Activated T-helper 2 cell treated with anti-CD3 and anti-CD28 coated beads, Interferon-gamma antibody, Interleukin-2, Interleukin-4, amounts not matched to agents 10 μg/mL and 5 μg/mL and 100 μg/mL, durations not matched to agents 14 hours and 24 hours and 36 hours (primary cell): ENCODE measurements around the gene TMEM223. TPM values are rescaled to one million over a fixed set of nuclear protein-coding genes. Genes with fewer than 3 reads are reported as not detected.
"Not testable (repeated sequence)": the region's sequence is repeated elsewhere in the genome, so short reads cannot be mapped to it uniquely, and the experiment has no call there.

ENCODE experiments used
- DNase-seq: peaks from one replicate; pipeline ENCODE4 v3.0.0; 2021; ENCODE audit warnings: low spot score
- H3K27ac Mint-ChIP-seq: one replicate; pipeline ENCODE4 v1.8.0; 2021; ENCODE audit warnings: mixed read lengths
- H3K27me3 Mint-ChIP-seq: one replicate; pipeline ENCODE4 v1.8.0; 2021; ENCODE audit warnings: low read depth, mixed read lengths
- H3K36me3 Mint-ChIP-seq: one replicate; pipeline ENCODE4 v1.8.0; 2021; ENCODE audit warnings: low read depth, mixed read lengths
- H3K4me1 Mint-ChIP-seq: one replicate; pipeline ENCODE4 v1.8.0; 2021; ENCODE audit warnings: low read depth, mixed read lengths
- H3K4me3 Mint-ChIP-seq: one replicate; pipeline ENCODE4 v1.8.0; 2021; ENCODE audit warnings: low read depth, mild to moderate bottlenecking, moderate library complexity, mixed read lengths
- H3K9me3 Mint-ChIP-seq: one replicate; pipeline ENCODE4 v1.8.0; 2021; ENCODE audit warnings: mixed read lengths
- intact Hi-C: fragments of 100-400 bp; cut with micrococcal nuclease; formaldehyde crosslinking; loops from one replicate; pipeline ENCODE4 v1.15.1; 2023
- total RNA-seq: library from RNA; stranded (reverse); gene quantifications from 2 replicates; pipeline ENCODE4 v1.2.3, GENCODE V29; 2022

The TMEM223 gene
- total RNA-seq, 1 donor from 2014 or later: 13.4 TPM

DNA sequence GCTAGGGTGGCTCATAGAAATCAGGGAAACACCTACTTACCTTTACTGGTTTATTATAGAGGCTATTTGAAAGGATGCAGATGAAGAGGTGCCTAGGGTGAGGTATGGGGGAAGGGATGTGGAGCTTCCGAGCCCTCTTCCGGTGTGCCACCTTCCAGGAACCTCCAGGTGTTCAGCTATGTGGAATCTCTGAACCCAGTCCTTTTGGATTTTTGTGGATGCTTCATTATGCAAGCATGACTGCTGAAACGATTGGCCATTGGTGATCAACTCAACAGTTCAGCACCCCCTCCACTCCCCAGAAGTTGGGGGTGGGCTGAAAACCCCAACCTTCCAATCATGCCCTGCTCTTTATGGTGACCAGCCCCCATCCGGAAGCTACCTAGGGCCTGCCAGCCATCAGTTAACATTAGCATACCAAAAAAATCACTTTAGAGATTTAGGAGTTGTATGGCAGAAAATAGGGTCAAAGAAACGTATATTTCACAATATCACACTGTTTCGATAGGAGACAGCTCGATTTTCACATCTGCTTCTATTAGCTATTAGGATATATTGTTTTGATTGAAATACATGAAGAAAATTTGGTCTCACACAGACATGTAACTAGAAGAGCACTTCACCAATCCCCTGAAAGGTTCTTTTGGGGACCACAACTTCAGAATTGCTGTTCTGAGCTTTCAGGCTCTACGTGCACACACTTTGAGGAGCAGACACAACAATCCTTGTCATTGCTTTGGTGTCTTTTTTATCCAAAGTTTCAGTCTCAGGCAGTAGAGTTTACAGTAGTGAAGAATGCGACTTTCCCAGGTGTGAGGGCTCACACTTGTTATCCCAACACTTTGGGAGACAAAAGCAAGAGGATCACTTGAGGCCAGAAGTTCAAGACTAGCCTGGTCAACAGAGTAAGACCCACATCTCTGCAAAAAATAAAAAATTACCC, 33.7 kb downstream of the TMEM223 start:
- H3K4me3 Mint-ChIP-seq: no peak overlapping the region
- intact Hi-C loops: no loop called here
- H3K36me3 Mint-ChIP-seq: peaks cover 6% of the 10 kb centered on the region
- no peak overlapping the region for H3K27ac Mint-ChIP-seq
- H3K9me3 Mint-ChIP-seq: no peaks in the 10 kb centered on the region
- H3K27me3 Mint-ChIP-seq: no peaks in the 10 kb centered on the region
- H3K4me1 Mint-ChIP-seq: peaks cover 11% of the 10 kb centered on the region
- no peak for DNase-seq

DNA sequence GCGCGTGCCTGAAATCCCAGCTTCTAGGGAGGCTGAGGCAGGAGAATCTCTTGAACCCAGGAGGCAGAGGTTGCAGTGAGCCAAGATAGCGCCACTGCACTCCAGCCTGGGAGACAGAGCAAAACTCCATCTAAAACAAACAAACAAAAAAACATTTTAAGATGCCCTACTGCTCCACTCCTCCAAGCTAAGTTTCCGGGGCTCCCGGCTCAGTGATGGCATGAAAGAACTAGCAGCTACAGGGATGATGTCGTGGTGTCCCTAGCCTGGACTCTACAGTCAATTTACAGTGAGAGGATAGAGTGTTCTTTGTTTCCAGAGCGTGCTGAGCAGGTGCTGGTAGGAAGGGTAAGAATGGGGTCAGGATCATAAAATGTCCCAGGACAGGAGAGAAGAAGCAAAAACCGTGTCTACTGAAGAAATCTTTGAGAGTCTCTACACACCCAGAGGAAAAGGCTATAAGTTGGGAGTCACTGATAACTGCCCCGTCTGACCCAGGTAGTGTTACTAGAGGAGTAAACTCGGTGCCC, 36.7 kb downstream of the TMEM223 start:
- H3K4me1 Mint-ChIP-seq: peaks cover 3% of the 10 kb centered on the region
- no peak for DNase-seq
- no peaks in the 10 kb centered on the region for H3K9me3 Mint-ChIP-seq
- H3K27ac Mint-ChIP-seq: no peak overlapping the region
- no peaks in the 10 kb centered on the region for H3K27me3 Mint-ChIP-seq
- H3K4me3 Mint-ChIP-seq: peak overlapping the region; percentile 33
- peaks cover 3% of the 10 kb centered on the region for H3K36me3 Mint-ChIP-seq
- intact Hi-C loops: loop anchor here (2.0 kb wide), 1 partner anchor 50 kb away; the partner anchor contains the start of gene NXF1

DNA sequence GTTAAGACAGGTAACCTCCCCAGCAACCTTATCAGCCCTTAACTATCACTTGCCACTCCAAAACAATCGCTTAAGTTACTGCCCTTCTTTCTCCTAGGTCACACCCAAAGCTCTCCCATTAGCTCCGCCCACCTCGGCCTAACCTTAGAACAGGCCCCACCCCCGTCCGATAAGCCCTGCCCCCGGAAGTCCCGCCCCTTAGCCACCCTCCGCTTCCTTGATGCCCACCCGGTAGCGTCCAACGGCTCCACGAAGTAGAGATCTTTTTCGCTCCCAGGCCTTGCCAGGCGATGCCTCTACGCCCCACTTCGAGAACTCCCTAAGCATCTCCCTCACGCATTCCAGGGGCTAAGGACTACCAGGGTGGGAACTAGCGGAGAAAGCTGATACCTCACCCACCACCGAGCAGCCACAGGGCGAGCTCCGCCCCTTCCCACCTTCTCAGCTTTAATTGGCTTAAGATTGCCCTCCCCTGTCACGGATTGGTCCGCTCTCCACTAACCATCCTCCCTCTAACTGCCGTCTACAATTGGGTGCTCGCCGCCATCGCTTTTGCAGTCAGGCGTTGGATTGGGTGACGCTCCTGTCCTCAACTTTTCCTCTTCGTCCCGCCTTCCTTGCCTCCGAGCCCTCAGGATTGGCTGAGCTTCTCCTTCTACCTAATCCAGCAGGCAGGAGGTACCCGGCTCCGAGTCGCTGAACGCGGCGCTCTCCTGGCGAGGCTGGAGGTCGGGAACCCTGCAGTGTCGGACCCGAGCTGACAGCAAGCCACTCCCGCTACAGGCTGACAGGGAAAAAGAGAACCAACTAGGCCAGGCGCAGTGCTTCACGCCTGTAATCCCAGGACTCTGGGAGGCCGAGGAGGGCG, 37.8 kb downstream of the TMEM223 start, which contains the start of gene ZBTB3:
Gene ZBTB3, minus strand, starts transcription at position 425 of the 868 bp plus-strand sequence. CDS start 496 bp downstream, outside the sequence.
- Mint-ChIP-seq H3K27ac (peak within 1 kb of the TSS; percentile 93), H3K27me3 (no peaks in the 10 kb centered on the region), H3K4me1 (peaks cover 5% of the 10 kb centered on the region), H3K36me3 (peaks cover 8% of the 10 kb centered on the region), H3K4me3 (peak within 1 kb of the TSS; percentile 85), H3K9me3 (no peaks in the 10 kb centered on the region)
- peak; percentile 98 for DNase-seq
- intact Hi-C loops: loop anchor here (1.0 to 2.0 kb wide), 6 partner anchors 7 to 77 kb away; partner anchors contain the start of genes NXF1, POLR2G, TAF6L and TMEM179B

DNA sequence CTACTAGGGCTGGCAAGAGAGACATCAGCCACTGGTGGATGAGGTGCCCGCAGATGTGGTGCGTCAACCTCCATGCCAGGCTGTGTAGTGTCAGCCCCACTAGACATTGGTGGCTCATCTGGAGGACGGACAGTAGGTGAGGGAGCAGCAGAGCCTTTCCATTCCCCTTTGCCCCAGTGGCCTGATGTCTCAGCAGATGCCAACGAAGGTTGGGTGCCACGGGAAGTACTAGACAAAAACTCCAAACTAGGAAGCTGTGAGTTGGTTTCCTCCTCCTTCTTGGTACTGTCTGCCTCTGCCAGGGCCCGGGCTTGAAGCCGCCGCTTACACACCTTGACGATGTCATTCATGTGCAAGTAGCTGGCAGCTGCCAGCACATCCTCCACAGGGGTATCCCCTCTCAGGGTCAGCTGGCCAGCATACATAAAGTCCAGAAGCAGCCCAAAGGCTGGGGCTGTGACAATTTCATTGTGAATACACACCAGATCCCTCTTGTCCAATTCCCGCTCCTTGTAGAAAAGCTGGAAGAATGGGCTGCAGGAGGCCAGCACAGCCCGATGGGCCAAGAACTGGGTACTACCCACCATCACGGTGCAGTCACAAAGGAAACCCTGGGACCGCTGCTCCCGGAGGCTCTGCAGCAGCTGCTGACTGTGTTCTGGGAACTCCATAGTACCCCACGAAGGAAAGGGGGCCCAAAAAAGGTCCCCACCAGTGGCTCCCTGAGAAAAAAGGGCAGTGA, 38.6 kb downstream of the TMEM223 start:
- Mint-ChIP-seq H3K27me3 (no peaks in the 10 kb centered on the region), H3K36me3 (peaks cover 11% of the 10 kb centered on the region), H3K9me3 (no peaks in the 10 kb centered on the region), H3K4me3 (peak overlapping the region; percentile 85), H3K27ac (peak overlapping the region; percentile 93), H3K4me1 (peaks cover 7% of the 10 kb centered on the region)
- intact Hi-C loops: loop anchor here (1.0 to 2.0 kb wide), 2 partner anchors 8 to 24 kb away; partner anchors contain the start of genes POLR2G and TTC9C
- DNase-seq: no peak

DNA sequence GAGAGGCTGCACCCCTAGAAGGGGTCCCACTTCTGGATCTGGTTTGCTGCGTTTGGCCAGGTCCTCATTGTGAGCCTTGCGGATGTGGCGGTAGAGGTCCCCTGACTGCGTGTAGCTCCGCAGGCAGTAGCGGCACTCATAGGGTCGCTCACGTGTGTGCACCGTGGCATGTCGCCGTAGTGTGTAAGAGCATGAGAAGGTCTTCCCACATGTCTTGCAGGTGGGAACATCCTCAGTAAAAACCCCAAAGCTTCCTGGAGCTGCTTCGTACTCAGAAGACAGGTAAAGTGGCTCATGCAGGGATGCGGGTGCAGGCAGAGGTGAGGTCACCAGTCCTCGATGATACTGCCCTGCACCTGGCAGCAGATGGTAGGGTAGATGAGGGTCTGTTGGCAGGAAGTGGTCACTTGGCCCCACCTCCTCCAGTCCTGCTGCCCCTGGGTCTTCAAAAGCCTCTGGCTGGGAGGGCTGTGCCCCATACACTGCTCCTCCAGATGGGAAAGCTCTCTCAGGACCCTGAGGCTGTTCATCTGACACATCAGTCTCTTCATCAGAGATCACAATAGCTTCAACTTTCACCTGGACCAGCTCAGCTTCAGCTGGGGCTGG, 39.5 kb downstream of the TMEM223 start:
- Mint-ChIP-seq H3K36me3 (peaks cover 11% of the 10 kb centered on the region), H3K4me3 (no peak overlapping the region), H3K4me1 (peaks cover 7% of the 10 kb centered on the region), H3K9me3 (no peaks in the 10 kb centered on the region), H3K27me3 (no peaks in the 10 kb centered on the region), H3K27ac (peak overlapping the region; percentile 46)
- no peak for DNase-seq
- intact Hi-C loops: loop anchor here (2.0 kb wide), 1 partner anchor 23 kb away; the partner anchor contains the start of gene TTC9C

DNA sequence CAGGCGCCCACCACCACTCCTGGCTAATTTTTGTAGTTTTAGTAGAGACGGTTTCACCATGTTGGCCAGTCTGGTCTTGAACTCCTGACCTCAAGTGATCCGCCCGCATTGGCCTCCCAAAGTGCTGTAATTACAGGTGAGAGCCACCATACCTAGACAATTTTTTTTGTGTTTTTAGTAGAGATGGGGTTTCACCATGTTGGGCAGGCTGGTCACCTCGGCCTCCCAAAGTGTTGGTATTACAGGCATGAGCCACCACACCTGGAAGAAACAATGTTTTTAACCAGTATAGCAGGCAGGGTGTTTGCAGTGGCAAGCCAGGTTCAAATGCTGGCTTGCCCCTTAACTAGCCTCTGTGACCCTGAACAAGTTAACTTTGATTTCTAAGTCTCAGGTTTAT, 41.9 kb downstream of the TMEM223 start:
- H3K36me3 Mint-ChIP-seq: peaks cover 11% of the 10 kb centered on the region
- H3K4me1 Mint-ChIP-seq, intact Hi-C loops, DNase-seq, H3K9me3 Mint-ChIP-seq, H3K27me3 Mint-ChIP-seq, H3K4me3 Mint-ChIP-seq, H3K27ac Mint-ChIP-seq: not testable (repeated sequence)

DNA sequence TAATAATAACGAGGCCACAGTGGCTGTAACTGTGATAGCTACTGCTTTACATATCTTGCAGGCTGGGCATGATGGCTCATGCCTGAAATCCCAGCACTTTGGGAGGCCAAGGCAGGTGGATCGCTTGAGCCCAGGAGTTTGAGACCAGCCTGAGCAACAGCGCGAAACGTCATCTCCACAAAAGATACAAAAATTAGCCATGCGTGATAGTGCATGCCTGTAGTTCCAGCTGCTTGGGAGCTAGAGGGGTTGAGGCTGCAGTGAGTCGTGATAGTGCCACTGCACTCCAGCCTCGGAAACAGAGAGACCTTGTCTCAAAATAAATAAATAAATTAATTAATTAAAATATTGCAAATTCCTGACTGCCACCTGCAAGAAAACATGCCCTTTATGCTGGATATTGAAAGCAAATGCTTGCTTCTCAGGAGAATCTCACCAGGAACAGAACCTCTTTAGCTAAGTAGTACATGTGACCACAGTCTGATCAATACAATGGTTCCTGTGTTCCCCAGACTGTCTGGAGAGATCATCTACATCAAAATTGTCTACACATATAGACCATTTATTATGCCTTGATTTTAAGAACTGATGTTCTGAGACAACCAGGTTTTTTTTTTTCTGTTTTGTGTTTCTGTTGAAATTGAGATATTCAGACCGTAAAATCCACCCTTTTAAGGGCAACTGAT, 44.2 kb downstream of the TMEM223 start:
- no peak overlapping the region for H3K4me3 Mint-ChIP-seq
- intact Hi-C loops: no loop called here
- no peak for DNase-seq
- no peaks in the 10 kb centered on the region for H3K27me3 Mint-ChIP-seq
- peaks cover 11% of the 10 kb centered on the region for H3K36me3 Mint-ChIP-seq
- H3K27ac Mint-ChIP-seq: no peak overlapping the region
- H3K4me1 Mint-ChIP-seq: peaks cover 4% of the 10 kb centered on the region
- H3K9me3 Mint-ChIP-seq: no peaks in the 10 kb centered on the region

Other genes starting within 250 kb of the TMEM223 start
- 105 and 108 TPM in 2 replicates for gene AHNAK, start 245.2 kb downstream of the TMEM223 start, total RNA-seq
- gene EEF1G, start 218.1 kb downstream of the TMEM223 start, total RNA-seq: 1,369 and 1,395 TPM in 2 replicates
- 29.9 and 41.7 TPM in 2 replicates for gene TUT1, start 200.5 kb downstream of the TMEM223 start, total RNA-seq
- gene MTA2, start 190.1 kb downstream of the TMEM223 start, total RNA-seq: 201 and 215 TPM in 2 replicates
- gene EML3, start 179.2 kb downstream of the TMEM223 start, total RNA-seq: 144 and 146 TPM in 2 replicates
- 1.4 and 2.8 TPM in 2 replicates for gene ROM1, start 178.7 kb downstream of the TMEM223 start, total RNA-seq
- 70.0 and 81.4 TPM in 2 replicates for gene B3GAT3, start 170.0 kb downstream of the TMEM223 start, total RNA-seq
- 274 and 279 TPM in 2 replicates for gene GANAB, start 145.4 kb downstream of the TMEM223 start, total RNA-seq
- gene INTS5, start 138.7 kb downstream of the TMEM223 start, total RNA-seq: 35.2 and 35.7 TPM in 2 replicates
- 118 and 130 TPM in 2 replicates for gene C11orf98, start 126.8 kb downstream of the TMEM223 start, total RNA-seq
- 45.4 and 47.2 TPM in 2 replicates for gene CSKMT, start 126.7 kb downstream of the TMEM223 start, total RNA-seq
- gene UQCC3, start 120.3 kb downstream of the TMEM223 start, total RNA-seq: 8.0 and 9.5 TPM in 2 replicates
- 21.4 and 21.7 TPM in 2 replicates for gene LBHD1, start 119.7 kb downstream of the TMEM223 start, total RNA-seq
- gene UBXN1, start 112.9 kb downstream of the TMEM223 start, total RNA-seq: 119 and 127 TPM in 2 replicates
- gene LRRN4CL, start 102.5 kb downstream of the TMEM223 start, total RNA-seq: 0.18 and 0.23 TPM in 2 replicates
- 28.7 and 32.8 TPM in 2 replicates for gene BSCL2, start 84.6 kb downstream of the TMEM223 start, total RNA-seq
- not detected in 2 replicates for gene GNG3, start 84.3 kb downstream of the TMEM223 start, total RNA-seq
- gene HNRNPUL2, start 64.5 kb downstream of the TMEM223 start, total RNA-seq: 62.6 and 63.5 TPM in 2 replicates
- gene TTC9C, start 63.5 kb downstream of the TMEM223 start, total RNA-seq: 35.4 and 39.4 TPM in 2 replicates
- gene ZBTB3, start 37.8 kb downstream of the TMEM223 start, total RNA-seq: 7.3 and 9.3 TPM in 2 replicates
- 122 and 128 TPM in 2 replicates for gene POLR2G, start 30.4 kb downstream of the TMEM223 start, total RNA-seq
- gene TAF6L, start 20.6 kb downstream of the TMEM223 start, total RNA-seq: 17.6 and 21.0 TPM in 2 replicates
- gene TMEM179B, start 4.6 kb downstream of the TMEM223 start, total RNA-seq: 34.6 and 35.9 TPM in 2 replicates
- 134 and 139 TPM in 2 replicates for gene NXF1, start 13.4 kb upstream of the TMEM223 start, total RNA-seq
- 37.4 and 41.9 TPM in 2 replicates for gene STX5, start 40.0 kb upstream of the TMEM223 start, total RNA-seq
- 1.2 TPM in 1 of 2 replicates, not detected in the other for gene TEX54, start 40.8 kb upstream of the TMEM223 start, total RNA-seq
- gene WDR74, start 47.6 kb upstream of the TMEM223 start, total RNA-seq: 109 and 112 TPM in 2 replicates
- 245 and 286 TPM in 2 replicates for gene SLC3A2, start 88.9 kb upstream of the TMEM223 start, total RNA-seq
- not detected in 2 replicates for gene CHRM1, start 129.4 kb upstream of the TMEM223 start, total RNA-seq
- not detected in 2 replicates for gene SLC22A6, start 193.0 kb upstream of the TMEM223 start, total RNA-seq
- gene SLC22A8, start 223.8 kb upstream of the TMEM223 start, total RNA-seq: not detected in 2 replicates